Measurements from ENCODE around the gene HLA-C. TPM values are rescaled to one million over a fixed set of nuclear protein-coding genes. Genes with fewer than 3 reads are reported as not detected.

HLA-C gene
- total and polyA plus RNA-seq, 8 donors = 92.7 to 500 (median 215) TPM

DNA sequence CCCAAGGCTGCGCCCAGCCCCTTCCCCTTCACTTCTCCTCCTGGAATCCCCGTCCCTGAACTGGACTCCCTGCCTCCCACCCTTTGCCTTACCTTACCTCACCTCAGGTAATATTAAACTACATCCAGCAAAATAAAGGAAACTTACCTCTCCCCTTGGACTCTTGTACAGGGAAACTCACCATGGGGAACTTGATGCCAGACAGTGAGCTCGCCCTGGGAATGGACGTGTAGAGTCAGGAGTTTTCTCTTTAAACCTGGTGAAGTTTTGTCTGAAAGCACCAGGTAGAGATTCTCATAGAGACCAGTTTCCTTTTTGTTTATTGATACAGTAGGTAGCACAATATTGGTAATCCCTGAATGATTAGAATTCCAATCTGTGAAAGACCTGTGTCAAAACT is 544 bp upstream of the HLA-C start:
- peak in 1 of 2 donors; percentile 28 for DNase-seq
- 3 to 14% (median 6%) methylated on average over 4 of the region's 4 CpGs for WGBS, 5 donors
- Histone ChIP-seq H3K27me3 (no peaks in the 10 kb centered on the region), H3K36me3 (peaks cover 6 to 32% (median 12%) of the 10 kb centered on the region in 4 donors), H3K4me1 (peaks cover 0 to 19% (median 8%) of the 10 kb centered on the region in 4 donors), H3K9me3 (no peaks in the 10 kb centered on the region), H3K27ac (peak overlapping the region; percentile 86 to 99 (median 98)), H3K4me3 (peak overlapping the region; percentile 44 to 78 (median 66))
- intact Hi-C loops (cut with DNase I; ENCODE audit: low total_unique reads) = no loop called here
- TF ChIP-seq CTCF (IDR thresholded peaks at IDR 0.05) = no peak
- TF ChIP-seq POLR2A (IDR thresholded peaks at IDR 0.05) = no peak
- TF ChIP-seq EP300 (IDR thresholded peaks at IDR 0.05) = no peak
- TF ChIP-seq POLR2AphosphoS5 (IDR thresholded peaks at IDR 0.05) = no peak

DNA sequence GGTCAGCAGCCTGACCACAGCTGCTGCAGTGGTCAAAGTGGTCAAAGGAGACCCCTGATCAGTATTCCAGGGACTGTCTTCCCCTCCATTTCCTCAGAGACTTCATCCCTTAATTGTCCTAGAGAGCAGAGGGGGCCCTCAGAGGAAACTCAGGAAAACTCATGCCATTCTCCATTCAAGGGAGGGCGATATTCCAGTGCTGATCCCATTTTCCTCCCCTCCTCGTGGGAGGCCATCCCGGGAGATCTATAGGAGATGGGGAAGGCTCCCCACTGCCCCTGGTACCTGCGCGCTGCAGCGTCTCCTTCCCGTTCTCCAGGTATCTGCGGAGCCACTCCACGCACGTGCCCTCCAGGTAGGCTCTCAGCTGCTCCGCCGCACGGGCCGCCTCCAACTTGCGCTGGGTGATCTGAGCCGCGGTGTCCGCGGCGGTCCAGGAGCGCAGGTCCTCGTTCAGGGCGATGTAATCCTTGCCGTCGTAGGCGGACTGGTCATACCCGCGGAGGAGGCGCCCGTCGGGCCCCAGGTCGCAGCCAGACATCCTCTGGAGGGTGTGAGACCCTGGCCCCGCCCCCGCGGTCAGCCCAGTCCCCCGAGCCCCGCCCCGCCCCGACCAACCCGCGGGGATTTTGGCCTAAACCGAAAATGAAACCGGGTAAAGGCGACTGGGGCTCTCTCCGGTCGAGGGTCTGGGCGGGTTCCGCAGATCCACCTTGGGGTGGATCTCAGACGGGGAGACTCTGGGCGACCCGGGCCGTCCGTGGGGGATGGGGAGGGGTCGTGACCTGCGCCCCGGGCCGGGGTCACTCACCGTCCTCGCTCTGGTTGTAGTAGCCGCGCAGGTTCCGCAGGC is 878 bp downstream of the HLA-C start:
- intact Hi-C loops (cut with DNase I; ENCODE audit: low total_unique reads) = no loop called here
- no peak for TF ChIP-seq POLR2A (IDR thresholded peaks at IDR 0.05)
- TF ChIP-seq CTCF (IDR thresholded peaks at IDR 0.05) = no peak
- TF ChIP-seq POLR2AphosphoS5 (IDR thresholded peaks at IDR 0.05) = peak in 1 of 3 donors; percentile 49
- no peak for TF ChIP-seq EP300 (IDR thresholded peaks at IDR 0.05)
- peaks cover 6 to 32% (median 12%) of the 10 kb centered on the region in 4 donors for H3K36me3 ChIP-seq
- DNase-seq = peak; percentile 81 to 82
- peak overlapping the region; percentile 44 to 78 (median 66) for H3K4me3 ChIP-seq
- no peaks in the 10 kb centered on the region for H3K9me3 ChIP-seq
- peak overlapping the region; percentile 86 to 99 (median 98) for H3K27ac ChIP-seq
- WGBS, 5 donors = 3 to 10% (median 6%) methylated on average over 21 to 62 of the region's 62 CpGs
- H3K27me3 ChIP-seq = no peaks in the 10 kb centered on the region
- H3K4me1 ChIP-seq = peaks cover 0 to 19% (median 8%) of the 10 kb centered on the region in 4 donors

GRCh38 chr6:31268836-31269235 is 3.1 kb downstream of the HLA-C start:
- 53 to 68% (median 62%) methylated on average over 5 of the region's 5 CpGs for WGBS, 5 donors
- Histone ChIP-seq H3K4me1 (peaks cover 0 to 19% (median 8%) of the 10 kb centered on the region in 4 donors), H3K36me3 (peaks cover 6 to 32% (median 12%) of the 10 kb centered on the region in 4 donors), H3K9me3 (no peaks in the 10 kb centered on the region), H3K27ac (no peak overlapping the region), H3K27me3 (no peaks in the 10 kb centered on the region), H3K4me3 (no peak overlapping the region)
- intact Hi-C loops (cut with DNase I; ENCODE audit: low total_unique reads) = loop anchor here (5.0 to 10.0 kb wide), 2 partner anchors 64 to 83 kb away; no protein-coding TSS in a partner anchor
- no peak for DNase-seq
- TF ChIP-seq POLR2AphosphoS5 (IDR thresholded peaks at IDR 0.05) (no peak), EP300 (IDR thresholded peaks at IDR 0.05) (no peak), POLR2A (IDR thresholded peaks at IDR 0.05) (no peak)

DNA sequence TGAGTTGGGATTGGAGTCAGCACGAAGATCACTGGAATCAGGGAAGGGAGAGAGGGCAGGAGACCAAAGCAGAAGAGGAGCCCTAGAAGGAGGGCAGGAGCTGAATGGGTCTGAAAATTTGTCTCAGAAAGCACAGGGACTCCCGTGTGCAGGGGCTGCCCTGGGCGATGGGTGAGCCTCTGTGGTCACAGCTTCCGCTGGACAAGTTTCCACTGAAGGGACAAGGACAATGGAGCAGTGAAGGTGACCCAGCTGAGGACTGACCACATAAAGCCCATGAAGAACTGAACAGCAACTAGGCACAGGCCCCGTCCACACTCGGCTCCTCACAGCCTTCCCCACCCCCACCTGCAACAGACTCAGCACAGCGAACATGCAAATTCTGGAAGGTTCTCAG is 3.5 kb downstream of the HLA-C start:
- no peak overlapping the region for H3K27ac ChIP-seq
- 69 to 84% (median 80%) methylated on average over 7 of the region's 7 CpGs for WGBS, 5 donors
- no peak for TF ChIP-seq POLR2A (IDR thresholded peaks at IDR 0.05)
- TF ChIP-seq EP300 (IDR thresholded peaks at IDR 0.05) = no peak
- TF ChIP-seq CTCF (IDR thresholded peaks at IDR 0.05) = no peak
- no peak for TF ChIP-seq POLR2AphosphoS5 (IDR thresholded peaks at IDR 0.05)
- no peak overlapping the region for H3K4me3 ChIP-seq
- peaks cover 6 to 32% (median 12%) of the 10 kb centered on the region in 4 donors for H3K36me3 ChIP-seq
- no peaks in the 10 kb centered on the region for H3K27me3 ChIP-seq
- intact Hi-C loops (cut with DNase I; ENCODE audit: low total_unique reads) = loop anchor here (5.0 to 10.0 kb wide), 2 partner anchors 64 to 84 kb away; no protein-coding TSS in a partner anchor
- DNase-seq = no peak
- H3K9me3 ChIP-seq = peaks cover 0 to 5% (median 0%) of the 10 kb centered on the region in 4 donors
- H3K4me1 ChIP-seq = peaks cover 0 to 19% (median 8%) of the 10 kb centered on the region in 4 donors
